Globus pallidus (tissue), 1 donor: ENCODE data around the gene CD59.
"Not testable (repeated sequence)": the region's sequence is repeated elsewhere in the genome, so short reads cannot be mapped to it uniquely, and the experiment has no call there.

Experiments
- DNase-seq: peaks from one replicate; pipeline ENCODE4 v3.0.0-alpha.2; 2015; ENCODE audit warnings: low spot score

Gene CD59

GRCh38 chr11:33713151-33713855 lies 22.9 kb downstream of the CD59 start:
- no peak for DNase-seq

- no peak for DNase-seq
Measured at GRCh38 chr11:33712436-33712835, 23.8 kb downstream of the CD59 start.

GRCh38 chr11:33709466-33709865 lies 26.8 kb downstream of the CD59 start:
- no peak for DNase-seq

GRCh38 chr11:33708985-33709384 lies 27.2 kb downstream of the CD59 start:
- DNase-seq: no peak

- DNase-seq: not testable (repeated sequence)
Measured at GRCh38 chr11:33707831-33708230, 28.4 kb downstream of the CD59 start.

GRCh38 chr11:33706966-33707365 lies 29.3 kb downstream of the CD59 start:
- no peak for DNase-seq

- DNase-seq: no peak
Measured at GRCh38 chr11:33706546-33706945, 29.7 kb downstream of the CD59 start.

- peak; percentile 74 for DNase-seq
Measured at GRCh38 chr11:33704240-33705002, 31.8 kb downstream of the CD59 start.

- DNase-seq: no peak
Measured at GRCh38 chr11:33703788-33704187, 32.4 kb downstream of the CD59 start.

- DNase-seq: no peak
Measured at GRCh38 chr11:33703234-33703633, 33.0 kb downstream of the CD59 start.

- peak; percentile 90 for DNase-seq
Measured at GRCh38 chr11:33701302-33702230, 34.7 kb downstream of the CD59 start.

GRCh38 chr11:33700502-33701271 lies 35.5 kb downstream of the CD59 start, which contains the start of gene C11orf91:
TSS of gene C11orf91 (minus strand) at chr11:33700826. CDS start at chr11:33700740, 86 bp downstream.
- DNase-seq: peak; percentile 88

GRCh38 chr11:33700063-33700501 lies 36.1 kb downstream of the CD59 start:
- DNase-seq: no peak

GRCh38 chr11:33699515-33700062 lies 36.6 kb downstream of the CD59 start:
- no peak for DNase-seq

- DNase-seq: no peak
Measured at GRCh38 chr11:33698921-33699320, 37.3 kb downstream of the CD59 start.

GRCh38 chr11:33697997-33698396 lies 38.2 kb downstream of the CD59 start:
- no peak for DNase-seq

GRCh38 chr11:33696931-33697638 lies 39.1 kb downstream of the CD59 start:
- no peak for DNase-seq

- no peak for DNase-seq
Measured at GRCh38 chr11:33696411-33696810, 39.8 kb downstream of the CD59 start.

GRCh38 chr11:33695051-33695566 lies 41.1 kb downstream of the CD59 start:
- DNase-seq: no peak

GRCh38 chr11:33694346-33695050 lies 41.7 kb downstream of the CD59 start:
- no peak for DNase-seq
